OCI-LY7 (cell line): ENCODE measurements around the gene UNC5B. TPM values are rescaled to one million over a fixed set of nuclear protein-coding genes. Genes with fewer than 3 reads are reported as not detected.

Experiments used
- BruUV-seq: library from RNA; stranded (reverse); fragments of 400-500 nt; replicated peaks from 2 replicates; lab custom pipeline; 2021; lab: Mats Ljungman, UMichigan
- CTCF ChIA-PET: fragments of 300-600 bp; sonication (Branson Sonifier 250); formaldehyde crosslinking; loops from one replicate; lab custom pipeline; 2022; ENCODE audit warnings: antibody characterized with exemption; ENCODE audit not compliant: unreplicated experiment; lab: Charles Lee
- POLR2A ChIA-PET: fragments of 300-600 bp; sonication (Branson Sonifier 250); formaldehyde crosslinking; loops from one replicate; lab custom pipeline; 2022; ENCODE audit warnings: antibody characterized with exemption; lab: Charles Lee
- DNase-seq: peaks from one replicate; pipeline ENCODE4 v3.0.0-alpha.2; 2015; ENCODE audit warnings: low spot score
- H2AFZ ChIP-seq: fragments of 200-600 bp; sonication (generic), shearing (Covaris generic); 2 replicates; pipeline ENCODE4 v1.6.1; 2014; ENCODE audit warnings: mild to moderate bottlenecking, antibody characterized with exemption, low read length, moderate library complexity
- H3K27ac ChIP-seq: fragments of 200-600 bp; sonication (generic); 2 replicates; pipeline ENCODE4 v1.5.1; 2014; ENCODE audit warnings: mixed run types, low read depth, mild to moderate bottlenecking, moderate library complexity, low read length, inconsistent platforms; ENCODE audit not compliant: poor library complexity, severe bottlenecking
- H3K36me3 ChIP-seq: fragments of 200-600 bp; sonication (generic); 2 replicates; pipeline ENCODE4 v1.6.1; 2014; ENCODE audit warnings: mild to moderate bottlenecking, antibody characterized with exemption, low read length, moderate library complexity, mixed read lengths; ENCODE audit not compliant: insufficient read depth
- H3K4me1 ChIP-seq: fragments of 200-600 bp; sonication (generic); 2 replicates; pipeline ENCODE4 v1.5.1; 2014; ENCODE audit warnings: mild to moderate bottlenecking, low read length; ENCODE audit not compliant: insufficient read depth, poor library complexity, severe bottlenecking
- H3K4me2 ChIP-seq: fragments of 200-600 bp; sonication (generic); 2 replicates; pipeline ENCODE4 v1.6.1; 2014; ENCODE audit warnings: mild to moderate bottlenecking, low read length
- H3K4me3 ChIP-seq: fragments of 200-600 bp; sonication (generic); 2 replicates; pipeline ENCODE4 v1.5.1; 2014; ENCODE audit warnings: mild to moderate bottlenecking, low read depth, low read length; ENCODE audit not compliant: poor library complexity, severe bottlenecking
- H3K79me2 ChIP-seq: fragments of 200-600 bp; sonication (generic); 2 replicates; pipeline ENCODE4 v1.6.1; 2016; ENCODE audit warnings: low read depth, mild to moderate bottlenecking, low read length, moderate library complexity, mixed read lengths; ENCODE audit not compliant: insufficient read depth
- H3K9me2 ChIP-seq: fragments of 200-600 bp; sonication (generic); 2 replicates; pipeline ENCODE4 v1.6.1; 2016; ENCODE audit warnings: mild to moderate bottlenecking, low read length, mixed read lengths; ENCODE audit not compliant: insufficient read depth
- H3K9me3 ChIP-seq: fragments of 200-600 bp; sonication (generic); 2 replicates; pipeline ENCODE4 v1.6.1; 2014; ENCODE audit warnings: mild to moderate bottlenecking, mixed run types, low read length, mixed read lengths
- H4K20me1 ChIP-seq: fragments of 200-600 bp; sonication (generic); 2 replicates; pipeline ENCODE4 v1.6.1; 2014; ENCODE audit warnings: mild to moderate bottlenecking, antibody characterized with exemption, low read length, moderate library complexity, mixed read lengths; ENCODE audit not compliant: insufficient read depth
- EZH2phosphoT487 ChIP-seq: fragments of 200-600 bp; sonication (generic); IDR thresholded peaks from 2 replicates; pipeline ENCODE4 v1.6.1; 2018; ENCODE audit warnings: low read depth, borderline replicate concordance, mild to moderate bottlenecking, mixed run types, antibody characterized with exemption, low read length, moderate library complexity, mixed read lengths
- intact Hi-C: fragments of 100-400 bp; cut with micrococcal nuclease; formaldehyde crosslinking; loops from one replicate; pipeline ENCODE4 v1.10.0; 2022; ENCODE audit not compliant: unreplicated experiment
- total RNA-seq, 2 experiments: library from RNA; depleted of rRNA in 1 of 2; stranded (reverse); fragments of >200 nt in 1 of 2; shearing (Covaris generic) in 1 of 2; gene quantifications; 2 replicates each; pipeline ENCODE4 v1.2.3, GENCODE V29; 2014 to 2022
- TF ChIP-seq, protein P1 (sequence below): fragments of 200-600 bp; sonication (generic); conservative IDR thresholded peaks from 2 replicates; pipeline ENCODE4 v1.5.1; 2014; ENCODE audit warnings: mild to moderate bottlenecking, antibody characterized with exemption, low read length, moderate library complexity, mixed read lengths

The UNC5B gene
- total RNA-seq, 2 experiments from 2014 or later = not detected

- Histone ChIP-seq H3K9me3 (no peaks in the 10 kb centered on the region), H3K27ac (no peak overlapping the region), H2AFZ (no peak overlapping the region), H3K4me1 (peaks cover 8% of the 10 kb centered on the region), H3K4me2 (no peak overlapping the region), H3K79me2 (no peaks in the 10 kb centered on the region), H3K4me3 (no peak overlapping the region), H3K9me2 (no peaks in the 10 kb centered on the region), H4K20me1 (no peaks in the 10 kb centered on the region), H3K36me3 (no peaks in the 10 kb centered on the region)
- no peak for DNase-seq
- POLR2A ChIA-PET = interaction anchor here (0.5 kb wide), 1 partner anchor 16 kb away, joined by 3 read pairs; no protein-coding TSS in a partner anchor
- TF ChIP-seq EZH2phosphoT487 = no peak
- TF ChIP-seq, protein P1, sequence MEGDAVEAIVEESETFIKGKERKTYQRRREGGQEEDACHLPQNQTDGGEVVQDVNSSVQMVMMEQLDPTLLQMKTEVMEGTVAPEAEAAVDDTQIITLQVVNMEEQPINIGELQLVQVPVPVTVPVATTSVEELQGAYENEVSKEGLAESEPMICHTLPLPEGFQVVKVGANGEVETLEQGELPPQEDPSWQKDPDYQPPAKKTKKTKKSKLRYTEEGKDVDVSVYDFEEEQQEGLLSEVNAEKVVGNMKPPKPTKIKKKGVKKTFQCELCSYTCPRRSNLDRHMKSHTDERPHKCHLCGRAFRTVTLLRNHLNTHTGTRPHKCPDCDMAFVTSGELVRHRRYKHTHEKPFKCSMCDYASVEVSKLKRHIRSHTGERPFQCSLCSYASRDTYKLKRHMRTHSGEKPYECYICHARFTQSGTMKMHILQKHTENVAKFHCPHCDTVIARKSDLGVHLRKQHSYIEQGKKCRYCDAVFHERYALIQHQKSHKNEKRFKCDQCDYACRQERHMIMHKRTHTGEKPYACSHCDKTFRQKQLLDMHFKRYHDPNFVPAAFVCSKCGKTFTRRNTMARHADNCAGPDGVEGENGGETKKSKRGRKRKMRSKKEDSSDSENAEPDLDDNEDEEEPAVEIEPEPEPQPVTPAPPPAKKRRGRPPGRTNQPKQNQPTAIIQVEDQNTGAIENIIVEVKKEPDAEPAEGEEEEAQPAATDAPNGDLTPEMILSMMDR = no peak
- CTCF ChIA-PET = interaction anchor here (0.8 kb wide), 1 partner anchor 120 kb away, joined by 3 read pairs; no protein-coding TSS in a partner anchor
- no TSS peak for BruUV-seq
- intact Hi-C loops = no loop called here
Measured at GRCh38 chr10:71307469-71308085, 95.2 kb downstream of the UNC5B start.

DNA sequence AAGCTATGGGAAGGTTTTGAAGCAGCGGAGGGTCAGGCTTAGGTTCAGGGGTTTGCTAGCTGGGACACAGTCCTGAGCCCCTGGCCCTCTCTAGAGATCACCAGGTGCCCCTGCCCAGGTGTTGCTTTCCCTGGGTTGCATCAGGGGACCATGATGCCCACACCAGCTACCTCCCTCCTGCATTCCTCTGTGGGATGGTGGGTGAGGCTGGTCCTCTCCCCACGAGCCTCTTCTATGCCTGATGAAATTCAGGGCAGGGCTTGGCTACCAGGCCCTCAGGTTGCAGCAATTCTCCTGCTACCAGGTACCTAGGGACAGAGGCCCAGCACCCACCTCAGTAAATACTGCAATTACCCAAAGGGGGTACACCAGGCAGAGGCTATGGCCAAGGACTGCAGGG is 95.9 kb downstream of the UNC5B start:
- POLR2A ChIA-PET = interaction anchor here (0.5 kb wide), 1 partner anchor 17 kb away, joined by 5 read pairs; no protein-coding TSS in a partner anchor
- no peak for DNase-seq
- H3K36me3 ChIP-seq = no peaks in the 10 kb centered on the region
- no peak overlapping the region for H3K4me2 ChIP-seq
- H3K9me2 ChIP-seq = no peaks in the 10 kb centered on the region
- no peak overlapping the region for H3K4me3 ChIP-seq
- CTCF ChIA-PET = no interaction called here
- intact Hi-C loops = no loop called here
- H2AFZ ChIP-seq = no peak overlapping the region
- no peaks in the 10 kb centered on the region for H3K9me3 ChIP-seq
- peaks cover 8% of the 10 kb centered on the region for H3K4me1 ChIP-seq
- no peak overlapping the region for H3K27ac ChIP-seq
- TF ChIP-seq, protein P1 = no peak
- no peaks in the 10 kb centered on the region for H3K79me2 ChIP-seq
- no TSS peak for BruUV-seq
- H4K20me1 ChIP-seq = no peaks in the 10 kb centered on the region

DNA sequence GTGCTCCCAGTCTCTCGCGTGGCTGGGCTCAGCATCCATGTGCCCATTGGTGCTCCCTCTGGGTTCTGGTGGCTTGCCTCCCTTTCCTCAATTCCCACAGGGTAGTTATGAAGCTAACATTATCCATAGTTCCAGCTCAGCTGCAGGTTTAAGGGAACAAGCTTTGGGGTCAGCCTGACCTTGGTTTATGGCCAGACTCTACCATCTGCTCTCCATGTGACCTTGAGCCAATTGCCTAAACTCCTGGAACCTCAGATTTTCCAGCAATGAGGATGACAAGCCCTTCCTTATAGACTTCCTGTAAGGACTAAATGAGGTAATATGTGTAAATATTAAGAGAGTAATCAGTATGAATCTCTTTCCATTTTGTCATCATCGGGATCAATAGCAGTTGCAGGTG is 96.6 kb downstream of the UNC5B start:
- Histone ChIP-seq H3K9me3 (no peaks in the 10 kb centered on the region), H4K20me1 (no peaks in the 10 kb centered on the region), H3K9me2 (no peaks in the 10 kb centered on the region), H2AFZ (no peak overlapping the region), H3K27ac (no peak overlapping the region), H3K79me2 (no peaks in the 10 kb centered on the region), H3K36me3 (no peaks in the 10 kb centered on the region), H3K4me1 (peaks cover 8% of the 10 kb centered on the region), H3K4me3 (no peak overlapping the region), H3K4me2 (no peak overlapping the region)
- no peak for DNase-seq
- no peak for TF ChIP-seq EZH2phosphoT487
- TF ChIP-seq, protein P1 = no peak
- no TSS peak for BruUV-seq
- CTCF ChIA-PET = interaction anchor here (0.5 kb wide), 1 partner anchor 303 kb away, joined by 3 read pairs; no protein-coding TSS in a partner anchor
- POLR2A ChIA-PET = interaction anchor here (1.7 kb wide), 1 partner anchor 18 kb away, joined by 4 read pairs; no protein-coding TSS in a partner anchor
- intact Hi-C loops = no loop called here
